GM19043 (cell line): ENCODE data around the gene RHOBTB1.
A peak's percentile ranks its signal among the peaks of the same experiment; 100 is the strongest.

ENCODE experiments used
- ATAC-seq: cut with Tn5 transposase; IDR thresholded peaks from one replicate; pipeline ENCODE4 v1.9.1; 2021; ENCODE audit warnings: low read depth; ENCODE audit not compliant: unreplicated experiment

RHOBTB1 gene

DNA sequence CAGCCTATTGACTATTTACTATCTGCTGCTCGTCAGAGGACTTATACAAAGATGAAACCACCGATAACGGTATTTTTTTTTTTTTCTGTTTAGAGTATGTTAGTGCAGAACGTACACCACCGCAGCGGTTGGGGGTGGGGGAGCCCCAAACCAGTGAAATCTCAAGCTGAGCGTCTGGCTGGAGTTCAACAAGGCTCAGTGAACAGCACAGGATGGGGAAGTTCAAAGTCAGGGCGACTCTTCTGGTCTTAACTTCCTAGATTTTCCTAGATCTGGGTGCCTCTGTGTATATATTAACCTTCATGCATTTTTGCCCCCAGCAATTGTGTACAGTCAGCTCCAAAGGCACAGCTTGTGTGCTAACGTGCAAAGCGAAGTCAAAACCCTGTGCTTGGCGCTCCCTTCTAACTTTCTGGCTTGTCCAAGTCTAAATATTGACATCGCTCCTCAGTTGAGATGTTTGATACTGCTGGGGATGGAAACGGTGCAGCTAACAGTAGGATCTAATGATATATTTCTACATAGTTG lies 1.1 kb downstream of the RHOBTB1 start:
- peak; percentile 62 for ATAC-seq

DNA sequence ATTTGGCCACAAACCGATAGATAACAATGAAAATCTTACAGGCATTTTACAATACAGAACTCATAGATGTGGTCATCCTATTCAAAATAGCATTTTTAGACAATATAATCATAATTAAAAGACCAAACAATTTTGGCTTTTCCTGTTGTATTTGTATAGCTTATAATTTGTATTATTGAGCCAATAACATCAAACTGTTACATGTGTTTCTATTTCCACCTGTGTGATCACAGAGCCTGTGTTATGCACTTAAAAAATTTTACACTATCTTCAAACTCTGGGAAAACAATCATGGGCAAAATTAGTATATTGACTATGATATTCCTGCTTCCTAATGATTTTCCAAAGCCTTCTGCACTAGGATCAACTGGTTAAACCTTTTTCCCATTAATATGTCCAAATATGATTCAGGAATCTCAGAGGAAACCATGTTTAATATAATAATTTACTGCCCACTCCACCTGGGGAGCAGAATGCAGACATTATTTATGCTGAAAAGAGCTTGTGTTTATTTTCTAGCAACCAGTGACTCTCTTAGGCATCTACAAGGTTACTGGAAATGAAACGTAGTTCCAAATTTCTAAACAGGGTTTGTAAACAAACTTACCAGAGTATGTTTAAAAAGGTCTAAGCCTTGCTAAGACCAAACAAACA lies 1.7 kb downstream of the RHOBTB1 start:
- no peak for ATAC-seq

DNA sequence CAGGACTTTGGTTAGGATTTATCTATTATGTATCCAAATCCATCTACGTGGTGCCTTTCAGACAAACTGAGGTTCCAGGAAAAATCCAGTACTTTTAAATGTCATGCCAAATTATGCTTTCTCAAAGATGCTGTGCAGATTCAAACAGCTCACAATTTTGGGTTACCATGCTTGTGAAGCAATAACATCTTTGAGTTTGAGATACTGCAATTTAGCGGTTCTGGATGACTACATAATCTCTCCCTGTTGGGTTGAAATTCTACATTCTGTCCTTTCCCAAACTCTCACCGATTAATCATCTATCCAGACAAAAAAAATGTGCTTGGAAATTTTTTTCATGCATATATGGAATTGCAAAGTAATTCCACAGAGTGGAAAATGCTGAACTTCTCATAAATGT lies 3.5 kb downstream of the RHOBTB1 start:
- ATAC-seq, result no peak

DNA sequence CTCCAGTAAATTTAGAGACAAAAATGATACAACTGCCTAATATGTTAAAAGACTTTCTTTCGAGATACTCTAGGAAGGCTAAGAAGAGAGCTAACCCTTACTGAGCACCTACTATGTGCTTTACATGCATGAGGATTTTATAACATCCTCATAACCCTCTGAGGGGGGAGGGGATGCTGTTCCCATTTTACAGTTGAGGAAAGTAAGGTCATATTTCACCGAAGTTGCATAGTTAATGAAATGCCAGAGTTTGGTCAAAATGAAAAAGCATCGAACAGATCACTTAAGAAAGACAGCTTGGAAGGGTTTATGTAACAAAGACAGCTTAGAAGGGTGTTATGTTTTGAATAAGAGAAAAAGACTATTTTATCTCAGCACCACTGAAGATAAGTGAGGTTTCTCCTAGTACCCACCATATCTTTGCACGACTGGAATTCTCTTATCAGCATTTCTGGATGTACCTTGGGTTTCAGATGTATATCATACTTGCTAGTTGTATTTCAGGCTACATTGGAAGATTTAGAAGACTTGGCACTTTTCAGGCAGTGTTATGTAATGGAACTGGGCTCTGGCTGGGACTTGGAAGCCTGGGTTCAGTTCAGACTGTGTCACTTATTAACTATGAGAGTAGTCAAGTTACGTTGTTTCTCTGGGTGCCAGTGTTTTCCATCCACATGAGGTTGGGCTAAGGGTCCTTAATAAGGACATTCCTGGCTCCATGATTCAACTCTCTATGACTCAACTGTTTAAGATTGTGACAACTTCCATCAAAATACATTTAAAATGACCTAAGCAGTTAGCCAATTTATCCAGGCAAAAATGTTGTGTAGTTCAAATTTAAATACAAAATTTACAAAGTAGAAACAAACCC lies 6.0 kb downstream of the RHOBTB1 start:
- no peak for ATAC-seq

DNA sequence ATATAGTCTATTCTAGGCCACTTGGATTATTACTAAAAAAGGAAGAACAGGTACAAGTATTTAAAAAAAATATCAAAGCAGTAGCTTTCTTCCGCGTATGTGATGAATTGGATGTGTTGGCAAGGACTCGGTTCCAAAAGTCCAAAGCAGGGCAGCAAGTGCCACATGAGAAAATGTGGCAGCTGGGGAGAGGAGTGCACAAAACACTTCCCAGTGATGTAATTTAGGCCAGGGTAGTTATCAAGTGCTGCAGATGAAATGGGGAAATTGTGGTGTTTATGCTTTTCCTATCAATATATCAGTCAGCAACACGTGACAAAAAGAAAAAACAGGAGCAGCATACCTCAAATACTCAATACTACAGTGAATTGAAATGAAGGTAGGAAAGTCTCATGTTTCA lies 7.0 kb downstream of the RHOBTB1 start:
- ATAC-seq, result no peak

DNA sequence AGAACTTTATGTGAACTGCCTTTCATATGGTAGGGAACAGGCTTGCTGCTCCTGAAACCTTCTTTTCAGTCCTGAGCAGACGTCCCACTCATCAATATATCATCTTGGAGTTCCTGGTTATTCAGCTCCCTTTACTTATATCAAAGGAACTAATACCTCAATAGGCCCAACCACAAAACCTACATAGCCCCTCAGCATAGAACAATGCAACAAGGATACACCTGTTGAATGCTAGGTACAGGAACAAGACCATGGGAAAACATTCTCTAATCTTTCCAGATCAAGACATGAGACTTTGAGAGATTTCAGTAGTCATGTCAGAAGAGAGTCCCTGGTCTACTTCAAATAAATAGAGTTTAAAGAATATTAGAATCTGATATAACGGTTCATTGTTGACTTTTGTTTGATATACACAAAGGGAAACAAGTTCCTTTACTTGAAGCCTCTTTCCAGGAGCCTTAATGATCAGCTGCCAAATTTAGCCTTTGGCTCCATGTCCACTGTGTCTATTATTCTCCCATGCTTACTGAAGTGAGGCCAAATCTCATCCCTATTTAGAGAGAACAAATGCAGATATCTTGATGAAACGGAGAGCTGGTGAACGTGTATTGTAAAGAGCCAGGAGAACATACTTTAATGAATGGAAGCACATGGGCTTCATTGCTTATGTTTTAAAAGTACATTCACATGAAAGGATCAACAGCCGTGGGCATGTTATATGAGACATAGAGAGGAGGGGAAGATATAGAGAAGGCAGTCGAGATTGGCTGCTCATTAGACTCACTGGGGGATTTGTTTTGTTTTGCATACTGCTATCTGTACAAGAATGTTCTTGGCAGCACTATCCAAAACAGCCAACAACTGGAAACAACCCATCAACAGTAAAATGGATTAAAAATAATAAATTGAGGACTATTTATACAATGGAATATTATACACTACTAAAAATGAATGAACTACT lies 9.5 kb downstream of the RHOBTB1 start:
- no peak for ATAC-seq

DNA sequence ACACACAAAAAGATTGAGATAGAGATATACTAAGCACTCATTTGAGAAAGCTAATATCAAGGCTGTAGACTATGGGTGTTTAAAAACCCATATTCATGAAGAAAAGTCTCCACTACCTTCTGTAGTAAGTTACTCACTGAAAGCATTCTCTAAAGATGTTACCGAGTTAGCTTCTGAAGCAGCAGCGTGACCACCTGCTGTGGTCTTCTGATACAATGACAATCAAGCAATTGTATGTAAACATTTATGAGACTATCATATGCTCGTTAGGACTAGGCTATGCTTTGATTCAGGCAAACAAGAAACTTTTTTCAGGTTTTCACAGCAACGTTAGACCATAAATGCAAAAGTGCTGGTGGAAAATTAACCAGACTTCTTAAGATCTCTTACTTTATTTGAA lies 11.2 kb downstream of the RHOBTB1 start:
- ATAC-seq, result no peak

DNA sequence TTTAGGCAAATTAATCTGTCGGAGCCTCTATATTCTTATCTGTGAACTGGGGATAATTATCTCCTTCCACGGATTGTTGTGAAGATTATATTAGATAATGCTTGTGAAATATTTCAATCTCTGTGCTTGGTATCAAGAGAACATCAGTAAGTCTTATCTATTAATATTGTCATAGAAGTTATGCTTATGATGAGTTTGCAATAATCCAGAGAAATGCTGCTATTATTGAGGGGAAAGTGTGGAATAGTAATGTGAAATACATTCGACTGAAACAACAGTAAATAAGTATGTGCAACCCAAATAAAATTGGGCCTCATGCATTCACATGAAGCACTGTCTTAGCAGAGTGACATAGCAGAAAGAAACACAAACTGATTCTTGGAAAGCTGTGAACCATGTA lies 13.7 kb downstream of the RHOBTB1 start:
- ATAC-seq, result no peak

DNA sequence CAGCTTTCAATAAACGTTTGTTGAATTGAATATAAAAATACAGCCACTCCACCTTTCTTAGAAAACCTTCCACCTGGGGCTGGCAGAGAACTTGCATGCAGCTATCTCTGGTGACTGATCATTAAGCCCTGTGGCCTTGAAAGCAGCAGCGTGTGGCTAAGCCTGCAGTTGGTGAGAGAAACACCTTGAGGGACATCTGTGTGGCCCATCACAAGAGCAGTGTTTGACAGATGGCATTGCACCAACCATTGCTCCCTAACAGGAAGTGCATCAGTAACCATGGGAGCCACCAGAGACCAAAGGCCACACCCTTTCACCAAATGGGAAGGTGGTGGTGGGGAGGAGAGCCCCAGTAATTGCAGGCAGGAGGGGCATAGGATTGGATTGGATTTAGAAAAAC lies 22.4 kb downstream of the RHOBTB1 start:
- no peak for ATAC-seq

DNA sequence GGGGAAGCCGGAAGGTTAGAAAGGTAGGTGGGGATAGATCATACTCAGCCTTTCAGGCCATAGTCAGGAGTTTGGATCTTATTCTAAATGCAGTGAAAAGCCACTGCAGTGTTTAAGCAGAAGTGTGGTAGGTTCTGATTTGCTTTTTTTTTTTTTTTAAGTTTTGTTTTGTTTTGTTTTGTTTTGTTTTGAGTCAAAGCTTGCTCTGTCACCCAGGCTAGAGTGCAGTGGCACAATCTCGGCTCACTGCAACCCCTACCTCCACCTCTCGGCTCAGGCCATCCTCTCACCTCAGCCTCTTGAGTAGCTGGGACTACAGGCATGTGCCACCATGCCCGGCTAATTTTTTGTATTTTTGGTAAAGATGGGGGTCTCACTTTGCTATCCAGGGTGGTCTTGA lies 23.5 kb downstream of the RHOBTB1 start:
- no peak for ATAC-seq

DNA sequence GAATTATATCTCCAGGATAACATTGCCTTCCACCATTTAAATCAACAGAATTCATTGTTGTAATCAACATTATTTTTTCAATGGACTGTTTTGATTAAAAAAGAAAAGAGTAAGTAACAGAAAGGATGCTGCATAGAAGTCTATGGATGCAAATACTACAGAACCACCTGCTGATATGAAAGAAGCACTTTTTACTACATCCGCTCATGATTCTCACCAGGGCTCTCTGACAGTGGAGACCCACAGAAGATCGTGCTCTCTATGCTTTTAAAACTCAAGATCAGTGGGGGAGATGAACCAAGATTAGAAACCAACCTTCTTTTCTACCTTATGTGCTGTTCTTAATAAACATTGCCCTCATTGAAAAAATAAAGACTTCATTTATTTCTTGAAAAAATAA lies 24.4 kb downstream of the RHOBTB1 start:
- no peak for ATAC-seq

DNA sequence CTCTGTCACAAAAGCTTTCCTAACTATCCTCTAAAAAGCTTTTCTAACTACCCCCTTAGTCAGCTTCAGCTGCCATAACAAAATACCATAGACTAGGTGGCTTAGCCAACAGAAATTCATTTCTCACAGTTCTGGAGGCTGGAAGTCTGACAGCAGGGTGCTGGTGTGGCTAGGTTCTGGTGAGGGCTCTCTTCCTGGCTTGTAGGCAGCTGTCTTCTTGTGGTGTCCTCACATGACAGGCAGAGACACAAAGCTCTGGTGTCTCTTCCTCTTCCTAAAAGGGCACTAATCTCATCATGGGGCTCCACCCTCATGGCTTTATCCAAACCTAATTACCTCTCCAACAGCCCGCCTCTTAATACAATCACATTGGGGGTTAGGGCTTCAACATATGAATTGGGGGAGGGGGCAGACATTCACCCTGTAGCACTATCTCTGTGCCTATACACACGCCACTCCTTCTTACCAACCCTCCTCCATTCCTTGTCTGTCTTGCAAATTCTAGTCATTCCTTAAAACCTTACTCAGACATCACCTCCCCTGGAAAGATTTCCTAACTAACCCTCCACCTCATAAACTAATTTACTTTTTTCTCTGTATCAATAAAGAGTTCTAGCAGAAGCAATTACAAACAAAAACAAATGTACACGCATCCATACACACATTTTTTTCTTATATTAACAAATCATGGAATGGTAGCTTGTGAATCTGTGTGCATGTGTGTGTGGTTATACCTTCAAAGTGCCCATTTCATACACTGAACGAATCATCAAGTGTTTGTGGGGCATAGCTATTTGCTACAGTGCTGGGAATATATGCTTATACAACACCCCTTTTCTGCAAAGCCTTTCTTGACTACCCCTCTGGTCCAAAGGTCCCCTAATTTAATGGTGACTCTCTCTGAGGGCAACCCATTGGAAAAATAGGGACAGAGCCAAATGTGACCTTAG lies 26.4 kb downstream of the RHOBTB1 start:
- ATAC-seq, result no peak

DNA sequence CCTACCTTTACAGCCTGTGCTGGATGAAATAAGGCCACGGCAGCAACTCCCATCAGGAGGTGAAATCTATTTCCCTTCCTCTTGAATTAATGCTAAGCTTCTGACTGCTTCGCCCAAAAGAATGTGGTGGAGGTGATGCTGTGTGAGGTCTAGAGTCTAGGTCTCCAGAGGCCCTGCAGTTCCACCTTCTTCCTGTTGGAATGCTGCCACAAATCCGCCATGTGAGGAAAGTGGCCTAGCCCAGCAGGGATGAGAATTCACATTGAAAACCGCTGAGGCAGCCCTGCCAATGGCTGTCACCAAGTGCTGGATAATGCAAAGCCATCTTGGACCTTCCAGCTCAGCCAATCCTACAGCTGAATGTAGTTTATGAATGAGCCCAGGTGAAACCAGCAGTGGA lies 28.0 kb downstream of the RHOBTB1 start:
- ATAC-seq, result no peak

DNA sequence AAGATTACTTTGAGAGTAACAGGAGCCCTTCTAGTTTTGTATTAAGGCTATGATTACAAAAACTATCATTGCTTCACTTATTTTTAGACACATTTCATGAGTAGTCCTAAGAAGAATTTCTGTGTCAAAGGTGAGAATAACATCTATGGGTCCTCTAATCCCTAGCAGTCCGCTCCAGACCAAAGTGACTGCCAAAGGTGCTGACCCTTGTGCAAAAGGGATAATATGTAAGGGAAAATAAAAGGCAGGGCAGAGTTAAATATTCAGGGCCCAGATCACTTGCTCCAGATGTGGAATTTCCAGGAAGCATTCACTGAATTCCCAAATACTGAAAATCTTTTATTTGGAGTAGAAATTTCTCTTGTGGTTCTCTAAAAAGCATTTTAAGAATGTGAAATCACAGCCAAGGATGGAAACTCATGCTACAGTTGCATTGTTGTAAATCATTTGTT lies 29.3 kb downstream of the RHOBTB1 start:
- ATAC-seq, result no peak

DNA sequence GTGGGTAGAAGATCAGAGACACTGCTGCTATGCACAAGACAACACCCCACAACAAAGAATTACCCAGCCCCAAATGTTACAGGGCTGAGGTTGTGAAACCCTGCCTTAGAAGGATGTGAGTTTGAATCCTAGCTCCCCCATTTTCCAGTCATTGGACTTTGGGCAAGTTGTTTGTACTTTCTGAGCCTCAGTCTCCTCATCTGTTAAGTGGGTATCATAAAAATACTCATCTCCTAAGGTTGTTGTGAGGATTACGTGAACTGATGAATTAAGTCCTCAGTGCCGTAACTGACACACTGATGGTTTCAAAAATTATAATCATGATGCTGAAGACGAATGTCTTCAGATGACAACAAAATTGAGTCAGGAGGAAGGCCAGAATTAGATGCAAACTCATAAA lies 30.3 kb downstream of the RHOBTB1 start:
- no peak for ATAC-seq

DNA sequence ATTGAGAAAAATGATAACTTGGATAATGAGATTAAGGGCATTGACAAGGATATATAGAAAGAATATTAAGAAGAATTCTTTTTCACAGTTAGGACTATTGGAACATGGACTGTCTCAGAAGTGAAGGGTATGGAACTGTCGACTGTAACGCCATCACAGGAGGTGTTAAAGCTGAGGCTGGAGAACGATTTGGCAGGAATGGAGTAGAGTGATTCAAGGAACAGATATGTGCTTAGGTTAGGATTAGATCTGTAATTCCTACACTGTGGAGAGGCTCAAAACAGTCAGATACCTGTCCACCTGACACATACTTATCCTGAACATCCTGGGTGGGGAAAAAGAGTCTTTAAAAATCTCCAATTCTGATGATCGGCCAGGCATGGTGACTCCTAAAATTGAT lies 30.9 kb downstream of the RHOBTB1 start:
- ATAC-seq, result no peak

DNA sequence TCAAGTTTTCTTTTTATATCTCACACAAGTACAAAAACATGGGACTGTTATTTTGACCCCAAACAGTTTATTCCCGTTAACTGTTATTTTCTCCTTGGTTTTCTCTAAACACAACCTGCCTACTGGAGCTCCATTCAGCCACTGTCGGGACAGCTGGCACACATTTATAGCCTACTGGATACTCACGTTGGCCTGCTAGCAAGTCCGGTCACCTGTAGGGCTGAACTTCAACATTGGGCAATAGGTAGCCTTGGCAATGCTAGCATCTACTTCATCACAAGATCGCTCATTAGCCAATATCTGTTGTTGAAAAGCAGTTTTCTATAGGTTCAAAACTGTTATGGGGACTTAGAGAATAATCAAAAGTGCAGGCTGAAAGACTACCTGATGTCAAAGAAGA lies 32.3 kb downstream of the RHOBTB1 start:
- ATAC-seq, result no peak

DNA sequence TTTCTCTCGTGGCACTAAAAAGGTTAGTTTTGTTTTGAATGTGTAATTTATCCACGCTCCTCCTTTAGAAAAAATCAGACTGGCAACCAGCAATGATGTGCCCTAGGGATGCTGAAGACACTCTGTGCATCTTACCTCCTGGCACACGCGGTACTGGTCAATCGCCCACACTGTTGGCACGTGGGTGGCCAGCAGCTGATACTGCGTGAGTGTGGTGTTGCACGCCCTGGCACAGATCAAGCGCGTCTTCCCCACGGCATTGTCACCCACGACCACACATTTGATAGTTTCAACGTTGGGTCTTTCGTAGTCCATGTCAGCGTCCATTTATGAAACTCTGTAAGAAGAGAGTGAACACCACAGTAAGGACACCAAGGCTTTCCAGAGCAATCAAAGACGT lies 32.8 kb downstream of the RHOBTB1 start:
- no peak for ATAC-seq

DNA sequence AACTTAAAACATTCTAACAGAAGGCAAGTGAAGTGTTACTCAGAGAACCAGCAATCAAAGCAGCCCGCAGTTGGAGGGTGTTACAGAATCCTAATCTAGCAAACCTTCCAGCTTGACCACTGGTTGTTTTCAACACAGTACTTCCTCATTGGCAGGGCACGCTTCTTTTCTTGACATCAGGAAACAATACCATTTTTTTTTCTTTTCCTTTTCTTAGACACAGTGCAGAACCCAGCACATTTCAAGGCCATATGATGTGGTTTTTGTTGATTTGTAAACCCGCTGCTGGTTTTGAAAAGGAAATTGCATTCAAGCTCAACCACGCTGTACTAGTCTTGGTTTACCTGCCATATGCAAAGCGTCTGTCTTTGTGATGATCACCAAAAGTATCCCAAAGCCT lies 33.4 kb downstream of the RHOBTB1 start:
- no peak for ATAC-seq

DNA sequence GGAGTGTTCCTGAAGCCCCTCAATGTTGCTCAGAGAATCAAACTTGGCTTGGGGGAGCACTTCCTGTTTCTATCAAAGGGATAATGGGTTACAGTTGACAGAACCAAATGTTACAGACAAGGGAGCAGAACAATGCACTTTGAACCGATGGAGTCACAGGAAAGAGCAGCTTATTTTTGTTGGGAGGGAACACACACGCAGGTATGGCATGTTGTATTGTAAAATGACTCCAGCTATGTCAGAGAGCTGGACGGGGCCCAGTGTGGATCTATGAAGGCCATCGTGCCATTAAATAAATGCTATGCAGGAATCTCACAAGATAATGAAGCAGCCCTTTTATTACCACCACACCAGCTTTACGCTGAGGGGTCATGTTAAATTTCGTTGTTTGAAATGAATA lies 35.1 kb downstream of the RHOBTB1 start:
- ATAC-seq, result no peak
